Lower leg skin (tissue), 4 donors: ENCODE data around the gene LGALS14. TPM values are rescaled to one million over a fixed set of nuclear protein-coding genes. Genes with fewer than 3 reads are reported as not detected.
"Not testable (repeated sequence)": the region's sequence is repeated elsewhere in the genome, so short reads cannot be mapped to it uniquely, and the experiment has no call there.

Experiments
- DNase-seq, 2 donors: peaks; one replicate each; pipeline ENCODE4 v3.0.0-alpha.2; 2019; ENCODE audit warnings: low spot score in 2 of 2
- H3K4me3 ChIP-seq: fragments of 200-600 bp; sonication (generic); 2 replicates; pipeline ENCODE4 v1.5.1; 2017; ENCODE audit warnings: mild to moderate bottlenecking, low read depth; ENCODE audit not compliant: poor library complexity, severe bottlenecking
- CTCF ChIP-seq, 3 donors: fragments of 450-650 bp; IDR thresholded peaks; one replicate each; pipeline ENCODE4 v1.5.1; 2016; ENCODE audit warnings: antibody characterized with exemption in 3 of 3, mild to moderate bottlenecking in 3 of 3, moderate library complexity in 2 of 3
- POLR2A ChIP-seq, 2 donors: fragments of 450-650 bp; IDR thresholded peaks; one replicate each; pipeline ENCODE4 v1.6.1; 2016 to 2017; ENCODE audit warnings: antibody characterized with exemption in 2 of 2, mild to moderate bottlenecking in 1 of 2, moderate library complexity in 1 of 2
- WGBS, 2 donors: methylation state at CpG; one replicate each; pipeline ENCODE4 v1.1.5; 2018; 5-methylcytosine and 5-hydroxymethylcytosine counted together
- intact Hi-C: fragments of 100-400 bp; cut with DNase I; formaldehyde crosslinking; loops from one replicate; pipeline ENCODE4 v1.15.0; 2023; ENCODE audit warnings: low total_unique reads
- total RNA-seq, 4 donors: library from RNA; depleted of rRNA; stranded (reverse); fragments of >200 nt; gene quantifications; one replicate each; pipeline ENCODE4 v1.1.0, GENCODE V29; 2016

LGALS14 gene
- total RNA-seq = not detected

- TF ChIP-seq CTCF (IDR thresholded peaks at IDR 0.05) (no peak), POLR2A (IDR thresholded peaks at IDR 0.05) (no peak)
- WGBS, 2 donors = 47 to 61% methylated on average over 6 of the region's 6 CpGs
- no peak for DNase-seq
- no peak within 1 kb of the TSS for H3K4me3 ChIP-seq
- intact Hi-C loops = no loop called here
Observed at GRCh38 chr19:39704181-39705044, at the start of gene LGALS14. Gene LGALS14 (plus strand): TSS chr19:39704481. CDS start chr19:39704529, 48 bp downstream.

- H3K4me3 ChIP-seq = no peak within 1 kb of the TSS
- intact Hi-C loops = no loop called here
- DNase-seq = no peak
- TF ChIP-seq POLR2A (IDR thresholded peaks at IDR 0.05) = no peak
- no peak for TF ChIP-seq CTCF (IDR thresholded peaks at IDR 0.05)
- whole genome bisulfite sequencing, 2 donors = 49 to 60% methylated on average over 3 of the region's 3 CpGs
Observed at GRCh38 chr19:39655613-39656012, 48.7 kb upstream of the LGALS14 start, which contains the start of gene LGALS16. Gene LGALS16 (plus strand): TSS chr19:39655913. CDS start chr19:39655962, 49 bp downstream.

- no peak overlapping the region for H3K4me3 ChIP-seq
- no peak for DNase-seq
- intact Hi-C loops = no loop called here
- TF ChIP-seq CTCF (IDR thresholded peaks at IDR 0.05) (no peak), POLR2A (IDR thresholded peaks at IDR 0.05) (no peak)
- 86% methylated on average over 4 of the region's 4 CpGs for WGBS, 2 donors
Observed at GRCh38 chr19:39659791-39660190, 44.5 kb upstream of the LGALS14 start.

GRCh38 chr19:39660661-39661060, 43.6 kb upstream of the LGALS14 start:
- intact Hi-C loops = no loop called here
- no peak for DNase-seq
- TF ChIP-seq POLR2A (IDR thresholded peaks at IDR 0.05) (no peak), CTCF (IDR thresholded peaks at IDR 0.05) (no peak)
- 66 to 88% methylated on average over 4 of the region's 4 CpGs for WGBS, 2 donors
- H3K4me3 ChIP-seq = no peak overlapping the region

GRCh38 chr19:39661565-39661964, 42.7 kb upstream of the LGALS14 start:
- H3K4me3 ChIP-seq = no peak overlapping the region
- TF ChIP-seq CTCF (IDR thresholded peaks at IDR 0.05) = no peak
- no peak for TF ChIP-seq POLR2A (IDR thresholded peaks at IDR 0.05)
- intact Hi-C loops = no loop called here
- DNase-seq = no peak

GRCh38 chr19:39669860-39670259, 34.4 kb upstream of the LGALS14 start:
- intact Hi-C loops, H3K4me3 ChIP-seq, DNase-seq: not testable (repeated sequence)
- 79 to 92% methylated on average over 3 of the region's 3 CpGs for WGBS, 2 donors
